HEK293 (cell line): ENCODE data around the gene KIF26B.

ENCODE experiments used
- CTCF ChIA-PET: fragments of 350-600 bp; formaldehyde crosslinking; extraction: SDS; loops from one replicate; lab custom pipeline; 2021; ENCODE audit warnings: antibody characterized with exemption; lab: Yijun Ruan, JAX
- POLR2A ChIA-PET: fragments of 300-600 bp; formaldehyde crosslinking; extraction: SDS; loops from one replicate; lab custom pipeline; 2020; ENCODE audit warnings: antibody characterized with exemption, inconsistent platforms; lab: Yijun Ruan, JAX
- H3K27ac ChIP-seq: fragments of 200-500 bp; sonication (Bioruptor generic); 2 replicates; pipeline ENCODE4 v1.5.1; 2014; ENCODE audit warnings: low read depth, low read length, control low read depth, inconsistent platforms; ENCODE audit errors: extremely low read depth
- H3K36me3 ChIP-seq, 2 experiments: fragments of 200-500 bp in 1 of 2; sonication (Bioruptor generic) in 1 of 2; 1 replicate in 1 of 2; 2 replicates in 1 of 2; pipeline ENCODE4 v1.5.1; 2014 to 2017; ENCODE audit warnings: inconsistent platforms in 2 of 2, low read length in 2 of 2; ENCODE audit not compliant: control insufficient read depth in 2 of 2, insufficient read depth in 1 of 2
- H3K4me1 ChIP-seq: fragments of 200-500 bp; sonication (Bioruptor generic); 2 replicates; pipeline ENCODE4 v1.5.1; 2014; ENCODE audit warnings: mild to moderate bottlenecking, low read length, inconsistent platforms; ENCODE audit not compliant: control insufficient read depth, insufficient read depth
- H3K4me3 ChIP-seq: 2 replicates; pipeline ENCODE4 v1.5.1; 2011; ENCODE audit warnings: low read depth, mild to moderate bottlenecking, control low read depth, low read length, moderate library complexity
- H3K9me3 ChIP-seq: fragments of 200-500 bp; sonication (Bioruptor generic); 2 replicates; pipeline ENCODE4 v1.5.1; 2014; ENCODE audit warnings: low read depth, low read length, inconsistent platforms; ENCODE audit not compliant: control insufficient read depth, insufficient read depth
- AEBP2 ChIP-seq: fragments of 450-650 bp; formaldehyde crosslinking; IDR thresholded peaks from 2 replicates; pipeline ENCODE4 v1.5.1; 2016; ENCODE audit warnings: missing biosample characterization, missing genetic modification characterization, borderline replicate concordance
- BCL11B ChIP-seq: fragments of 450-650 bp; formaldehyde crosslinking; IDR thresholded peaks from 2 replicates; pipeline ENCODE4 v1.5.1; 2016; ENCODE audit warnings: low read depth, missing biosample characterization, missing genetic modification characterization
- HOXC10 ChIP-seq: sonication (generic); formaldehyde crosslinking; IDR thresholded peaks from 2 replicates; pipeline ENCODE4 v1.8.1; 2023; ENCODE audit warnings: mild to moderate bottlenecking, missing genetic modification reagents
- KLF9 ChIP-seq: fragments of 450-650 bp; formaldehyde crosslinking; IDR thresholded peaks from 2 replicates; pipeline ENCODE4 v1.5.1; 2016; ENCODE audit warnings: missing biosample characterization, missing genetic modification characterization, low read depth
- PRDM6 ChIP-seq: fragments of 450-650 bp; formaldehyde crosslinking; IDR thresholded peaks from 2 replicates; pipeline ENCODE4 v1.5.1; 2017; ENCODE audit warnings: missing biosample characterization, missing genetic modification characterization
- ZBTB7A ChIP-seq: fragments of 450-650 bp; formaldehyde crosslinking; IDR thresholded peaks from 2 replicates; pipeline ENCODE4 v1.5.1; 2016; ENCODE audit warnings: low read depth, missing biosample characterization, missing genetic modification characterization
- ZEB2 ChIP-seq: fragments of 450-650 bp; formaldehyde crosslinking; IDR thresholded peaks from 2 replicates; pipeline ENCODE4 v1.5.1; 2016; ENCODE audit warnings: missing biosample characterization, missing genetic modification characterization
- ZFP37 ChIP-seq: fragments of 450-650 bp; formaldehyde crosslinking; IDR thresholded peaks from 2 replicates; pipeline ENCODE4 v1.5.1; 2016; ENCODE audit warnings: missing biosample characterization, missing genetic modification characterization
- ZNF10 ChIP-seq: fragments of 450-650 bp; formaldehyde crosslinking; IDR thresholded peaks from 2 replicates; pipeline ENCODE4 v1.5.1; 2017; ENCODE audit warnings: missing biosample characterization, missing genetic modification characterization
- ZNF19 ChIP-seq: fragments of 450-650 bp; formaldehyde crosslinking; IDR thresholded peaks from 2 replicates; pipeline ENCODE4; 2016; ENCODE audit warnings: missing biosample characterization, missing genetic modification characterization, low read depth
- ZNF24 ChIP-seq: fragments of 450-650 bp; formaldehyde crosslinking; IDR thresholded peaks from 2 replicates; pipeline ENCODE4 v1.5.1; 2016; ENCODE audit warnings: missing biosample characterization, missing genetic modification characterization
- ZNF248 ChIP-seq: fragments of 450-650 bp; formaldehyde crosslinking; IDR thresholded peaks from 2 replicates; pipeline ENCODE4 v1.5.1; 2017; ENCODE audit warnings: missing biosample characterization, missing genetic modification characterization
- ZNF350 ChIP-seq: fragments of 450-650 bp; formaldehyde crosslinking; IDR thresholded peaks from 2 replicates; pipeline ENCODE4 v1.5.0; 2017; ENCODE audit warnings: missing biosample characterization, mild to moderate bottlenecking, missing genetic modification characterization
- ZNF366 ChIP-seq: fragments of 450-650 bp; formaldehyde crosslinking; conservative IDR thresholded peaks from 2 replicates; pipeline ENCODE4 v1.5.1; 2016; ENCODE audit warnings: missing biosample characterization, missing genetic modification characterization
- ZNF394 ChIP-seq: fragments of 450-650 bp; formaldehyde crosslinking; IDR thresholded peaks from 2 replicates; pipeline ENCODE4 v1.5.1; 2016; ENCODE audit warnings: missing biosample characterization, missing genetic modification characterization, mild to moderate bottlenecking, moderate library complexity, borderline replicate concordance
- ZNF449 ChIP-seq: fragments of 450-650 bp; formaldehyde crosslinking; IDR thresholded peaks from 2 replicates; pipeline ENCODE4 v1.5.1; 2017; ENCODE audit warnings: missing biosample characterization, mild to moderate bottlenecking, missing genetic modification characterization, moderate library complexity
- ZNF501 ChIP-seq: fragments of 450-650 bp; formaldehyde crosslinking; IDR thresholded peaks from 2 replicates; pipeline ENCODE4 v1.5.1; 2016; ENCODE audit warnings: missing biosample characterization, missing genetic modification characterization
- ZNF510 ChIP-seq: fragments of 450-650 bp; formaldehyde crosslinking; IDR thresholded peaks from 2 replicates; pipeline ENCODE4 v1.5.1; 2018; ENCODE audit warnings: mild to moderate bottlenecking, missing genetic modification characterization, missing biosample characterization; ENCODE audit not compliant: insufficient replicate concordance
- ZNF529 ChIP-seq: fragments of 450-650 bp; formaldehyde crosslinking; IDR thresholded peaks from 2 replicates; pipeline ENCODE4 v1.5.1; 2017; ENCODE audit warnings: missing genetic modification characterization, missing biosample characterization; ENCODE audit not compliant: insufficient replicate concordance
- ZNF596 ChIP-seq: fragments of 450-650 bp; IDR thresholded peaks from 2 replicates; pipeline ENCODE4 v1.5.0; 2018; ENCODE audit warnings: missing biosample characterization, mild to moderate bottlenecking, missing genetic modification characterization, moderate library complexity
- ZNF623 ChIP-seq: fragments of 450-650 bp; formaldehyde crosslinking; IDR thresholded peaks from 2 replicates; pipeline ENCODE4 v1.5.1; 2016; ENCODE audit warnings: missing biosample characterization, missing genetic modification characterization
- ZNF670 ChIP-seq: fragments of 450-650 bp; formaldehyde crosslinking; IDR thresholded peaks from 2 replicates; pipeline ENCODE4 v1.5.1; 2016; ENCODE audit warnings: missing biosample characterization, missing genetic modification characterization, low read depth
- ZNF747 ChIP-seq: fragments of 450-650 bp; formaldehyde crosslinking; IDR thresholded peaks from 2 replicates; pipeline ENCODE4 v1.5.1; 2016; ENCODE audit warnings: missing biosample characterization, missing genetic modification characterization
- ZNF76 ChIP-seq: fragments of 450-650 bp; formaldehyde crosslinking; IDR thresholded peaks from 2 replicates; pipeline ENCODE4; 2016; ENCODE audit warnings: low read depth, missing biosample characterization, missing genetic modification characterization, borderline replicate concordance
- ZNF776 ChIP-seq: fragments of 450-650 bp; formaldehyde crosslinking; IDR thresholded peaks from 2 replicates; pipeline ENCODE4 v1.5.0; 2017; ENCODE audit warnings: missing biosample characterization, missing genetic modification characterization, borderline replicate concordance
- ZNF791 ChIP-seq: fragments of 450-650 bp; formaldehyde crosslinking; IDR thresholded peaks from 2 replicates; pipeline ENCODE4 v1.5.1; 2016; ENCODE audit warnings: missing biosample characterization, missing genetic modification characterization
- ZNF837 ChIP-seq: fragments of 450-650 bp; formaldehyde crosslinking; IDR thresholded peaks from 2 replicates; pipeline ENCODE4 v1.5.1; 2016; ENCODE audit warnings: missing biosample characterization, missing genetic modification characterization
- ZSCAN4 ChIP-seq: fragments of 450-650 bp; formaldehyde crosslinking; IDR thresholded peaks from 2 replicates; pipeline ENCODE4 v1.5.1; 2017; ENCODE audit warnings: missing biosample characterization, missing genetic modification characterization

The KIF26B gene

GRCh38 chr1:245433561-245433960 is 278.8 kb downstream of the KIF26B start (continued):
- no peak for TF ChIP-seq ZBTB7A (tag by site-specific recombination)
- TF ChIP-seq ZNF837 (tag by site-specific recombination): no peak
- TF ChIP-seq ZNF501 (tag by site-specific recombination): no peak
- TF ChIP-seq ZNF366 (tag by site-specific recombination): no peak

- Histone ChIP-seq H3K9me3 (no peaks in the 10 kb centered on the region), H3K4me1 (no peaks in the 10 kb centered on the region), H3K36me3 (no peaks in the 10 kb centered on the region), H3K4me3 (no peak overlapping the region), H3K27ac (no peak overlapping the region)
- ChIA-PET POLR2A (no interaction called here), CTCF (no interaction called here)
- TF ChIP-seq ZNF24 (tag by site-specific recombination): no peak
- no peak for TF ChIP-seq ZFP37
- no peak for TF ChIP-seq AEBP2 (tag by site-specific recombination)
- TF ChIP-seq ZNF19 (tag by site-specific recombination): no peak
- no peak for TF ChIP-seq ZNF394
- no peak for TF ChIP-seq ZNF776 (tag by site-specific recombination)
- no peak for TF ChIP-seq ZNF248 (tag by site-specific recombination)
- no peak for TF ChIP-seq ZNF747 (tag by site-specific recombination)
- TF ChIP-seq ZEB2: no peak
- TF ChIP-seq ZNF529: no peak
- no peak for TF ChIP-seq ZNF837 (tag by site-specific recombination)
- no peak for TF ChIP-seq ZNF510
- no peak for TF ChIP-seq ZNF670 (tag by site-specific recombination)
- no peak for TF ChIP-seq ZNF623 (tag by site-specific recombination)
- no peak for TF ChIP-seq ZNF350 (tag by site-specific recombination)
- TF ChIP-seq ZNF791: no peak
- TF ChIP-seq ZNF596: no peak
- no peak for TF ChIP-seq ZNF76 (tag by site-specific recombination)
- TF ChIP-seq KLF9 (tag by site-specific recombination): no peak
- no peak for TF ChIP-seq ZNF449 (tag by site-specific recombination)
These were observed 279.5 kb downstream of the KIF26B start for GRCh38 chr1:245434280-245434679.

GRCh38 chr1:245436407-245436806 is 281.6 kb downstream of the KIF26B start:
- H3K27ac ChIP-seq: no peak overlapping the region
- H3K9me3 ChIP-seq: no peaks in the 10 kb centered on the region
- no peak overlapping the region for H3K4me3 ChIP-seq
- ChIA-PET CTCF (no interaction called here), POLR2A (no interaction called here)
- TF ChIP-seq PRDM6 (no peak), ZSCAN4 (tag by site-specific recombination) (no peak), HOXC10 (CRISPR knock-in tag) (no peak), ZNF10 (tag by site-specific recombination) (peak; percentile 63; the same call in 1 of the 2 replicates), KLF9 (tag by site-specific recombination) (no peak), BCL11B (tag by site-specific recombination) (no peak)
- no peaks in the 10 kb centered on the region for H3K36me3 ChIP-seq
- H3K4me1 ChIP-seq: no peaks in the 10 kb centered on the region
